H1 (cell line): ENCODE data around the gene HOXB6. TPM values are rescaled to one million over a fixed set of nuclear protein-coding genes. Genes with fewer than 3 reads are reported as not detected.

Experiments
- BCL11A ChIP-seq, 2 experiments: IDR thresholded peaks; one replicate each; pipeline ENCODE4 v1.6.1; 2011; ENCODE audit warnings: low read depth in 2 of 2, low read length in 2 of 2, mild to moderate bottlenecking in 2 of 2
- HDAC6 ChIP-seq: IDR thresholded peaks from one replicate; pipeline ENCODE4 v1.7.1; 2012; ENCODE audit warnings: low read depth, mild to moderate bottlenecking, inconsistent platforms, low read length, moderate library complexity
- JUN ChIP-seq: IDR thresholded peaks from 2 replicates; pipeline ENCODE4 v1.6.1; 2011; ENCODE audit warnings: low read depth, mild to moderate bottlenecking, improper control_type of control experiment, low read length
- SP2 ChIP-seq: IDR thresholded peaks from 2 replicates; pipeline ENCODE4 v1.6.1; 2012; ENCODE audit warnings: mild to moderate bottlenecking, low read length, inconsistent platforms
- polyA plus RNA-seq, 7 experiments: library from polyadenylated mRNA; depleted of rRNA in 3 of 7; stranded (reverse) in 5 of 7; unstranded in 2 of 7; fragments of >200 nt in 5 of 7; fragments of 200-250 nt in 2 of 7; gene quantifications; 1 replicate in 5 of 7; 2 replicates in 1 of 7; 4 replicates in 1 of 7; pipeline versions ENCODE4 v1.2.1 to v1.2.3, GENCODE V29; 2011 to 2013; ENCODE audit warnings: missing spikeins in 2 of 7, mixed read lengths in 2 of 7
- total RNA-seq: library from RNA; stranded (reverse); fragmentation: NEBNext Ultra II Directional; extraction: Animal tissue kit (Norgen Biotek cat#: 25700); gene quantifications from 2 replicates; pipeline ENCODE4 v1.2.1, GENCODE V29; 2021

HOXB6 gene
- total and polyA plus RNA-seq, 2 of the 8 experiments (the other 6 are each of a cell fraction or from before 2014, with no cell fraction given) = not detected

DNA sequence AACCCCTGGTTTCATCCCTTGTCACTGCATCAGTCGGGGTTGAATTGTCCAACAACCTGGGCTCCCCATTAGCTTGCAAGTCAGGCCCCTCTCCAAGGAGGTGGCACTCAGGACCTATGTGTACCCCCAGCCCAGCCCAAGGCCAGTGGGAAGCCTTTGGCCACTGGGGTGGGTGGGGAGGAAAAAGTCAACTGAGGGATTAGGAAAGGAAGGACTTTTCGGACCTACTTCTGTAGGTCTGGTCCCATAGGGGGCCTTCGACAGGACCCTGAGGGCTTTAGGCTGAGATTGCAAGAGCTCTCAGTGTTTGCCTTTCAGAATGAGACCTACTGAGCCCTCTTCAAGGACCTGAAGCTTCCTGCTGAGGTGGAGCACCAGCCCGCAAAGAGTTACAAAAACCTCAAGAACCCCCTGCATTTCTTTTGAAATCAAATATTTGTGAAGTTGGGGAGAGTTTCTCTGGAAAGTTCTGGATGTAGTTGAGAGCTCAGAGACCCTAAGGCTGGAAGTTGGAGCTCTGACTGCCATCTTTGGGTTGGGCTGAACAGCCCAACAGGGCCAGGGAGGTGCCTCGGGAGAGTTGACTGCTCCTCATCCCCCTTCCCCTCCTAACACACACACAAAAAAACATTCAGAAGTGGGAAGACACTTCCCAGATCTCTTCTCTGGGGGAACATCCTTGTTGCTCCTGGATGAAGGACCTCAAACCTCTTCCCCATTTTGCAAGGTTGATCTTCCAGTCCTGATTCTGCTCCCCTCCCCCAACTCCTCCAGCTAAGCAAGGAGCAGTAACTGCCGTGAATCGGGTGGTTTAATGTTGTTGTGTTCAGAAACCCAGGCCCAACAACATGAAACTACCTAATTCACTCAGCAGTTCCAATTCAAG is 27.1 kb upstream of the HOXB6 start (continued):
- TF ChIP-seq HDAC6 (no peak), BCL11A (IDR thresholded peaks at IDR 0.05; ENCODE audit: low read depth in 2 of 2, low read length in 2 of 2) (no peak), SP2 (no peak), JUN (no peak)
